Measurements from ENCODE around the gene P2RY4. TPM values are rescaled to one million over a fixed set of nuclear protein-coding genes. Genes with fewer than 3 reads are reported as not detected.
"Not testable (repeated sequence)": the region's sequence is repeated elsewhere in the genome, so short reads cannot be mapped to it uniquely, and the experiment has no call there.

The P2RY4 gene
- total RNA-seq, 1 donor from 2014 or later = not detected

DNA sequence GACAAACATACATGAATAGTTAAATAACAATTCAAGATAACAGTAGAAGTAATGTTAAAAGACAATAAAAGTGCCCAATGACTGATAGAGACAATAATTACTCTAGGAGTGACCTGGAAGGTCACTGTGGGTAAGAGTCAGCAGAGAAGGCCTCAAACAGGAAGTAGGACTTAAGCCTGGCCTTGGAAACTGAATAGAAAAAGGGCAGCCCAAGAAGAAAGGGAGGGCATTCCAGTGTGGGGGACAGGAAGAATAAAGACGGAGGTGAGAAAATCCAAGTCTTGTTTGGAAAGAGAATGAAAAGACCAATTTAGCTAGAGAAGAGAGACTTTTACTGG, 6.0 kb downstream of the P2RY4 start:
- H3K36me3 ChIP-seq (ENCODE audit: control insufficient read depth, insufficient read depth, low read length) = no peaks in the 10 kb centered on the region
- DNase-seq (ENCODE audit: low read depth) = no peak
- TF ChIP-seq, protein P1, sequence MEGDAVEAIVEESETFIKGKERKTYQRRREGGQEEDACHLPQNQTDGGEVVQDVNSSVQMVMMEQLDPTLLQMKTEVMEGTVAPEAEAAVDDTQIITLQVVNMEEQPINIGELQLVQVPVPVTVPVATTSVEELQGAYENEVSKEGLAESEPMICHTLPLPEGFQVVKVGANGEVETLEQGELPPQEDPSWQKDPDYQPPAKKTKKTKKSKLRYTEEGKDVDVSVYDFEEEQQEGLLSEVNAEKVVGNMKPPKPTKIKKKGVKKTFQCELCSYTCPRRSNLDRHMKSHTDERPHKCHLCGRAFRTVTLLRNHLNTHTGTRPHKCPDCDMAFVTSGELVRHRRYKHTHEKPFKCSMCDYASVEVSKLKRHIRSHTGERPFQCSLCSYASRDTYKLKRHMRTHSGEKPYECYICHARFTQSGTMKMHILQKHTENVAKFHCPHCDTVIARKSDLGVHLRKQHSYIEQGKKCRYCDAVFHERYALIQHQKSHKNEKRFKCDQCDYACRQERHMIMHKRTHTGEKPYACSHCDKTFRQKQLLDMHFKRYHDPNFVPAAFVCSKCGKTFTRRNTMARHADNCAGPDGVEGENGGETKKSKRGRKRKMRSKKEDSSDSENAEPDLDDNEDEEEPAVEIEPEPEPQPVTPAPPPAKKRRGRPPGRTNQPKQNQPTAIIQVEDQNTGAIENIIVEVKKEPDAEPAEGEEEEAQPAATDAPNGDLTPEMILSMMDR (IDR thresholded peaks at IDR 0.05; ENCODE audit: insufficient read depth, low read length, poor library complexity, severe bottlenecking) = no peak
- no peak overlapping the region for H3K4me3 ChIP-seq (ENCODE audit: low read depth, low read length)
- no peaks in the 10 kb centered on the region for H3K27me3 ChIP-seq (ENCODE audit: control insufficient read depth, insufficient read depth, low read length)

DNA sequence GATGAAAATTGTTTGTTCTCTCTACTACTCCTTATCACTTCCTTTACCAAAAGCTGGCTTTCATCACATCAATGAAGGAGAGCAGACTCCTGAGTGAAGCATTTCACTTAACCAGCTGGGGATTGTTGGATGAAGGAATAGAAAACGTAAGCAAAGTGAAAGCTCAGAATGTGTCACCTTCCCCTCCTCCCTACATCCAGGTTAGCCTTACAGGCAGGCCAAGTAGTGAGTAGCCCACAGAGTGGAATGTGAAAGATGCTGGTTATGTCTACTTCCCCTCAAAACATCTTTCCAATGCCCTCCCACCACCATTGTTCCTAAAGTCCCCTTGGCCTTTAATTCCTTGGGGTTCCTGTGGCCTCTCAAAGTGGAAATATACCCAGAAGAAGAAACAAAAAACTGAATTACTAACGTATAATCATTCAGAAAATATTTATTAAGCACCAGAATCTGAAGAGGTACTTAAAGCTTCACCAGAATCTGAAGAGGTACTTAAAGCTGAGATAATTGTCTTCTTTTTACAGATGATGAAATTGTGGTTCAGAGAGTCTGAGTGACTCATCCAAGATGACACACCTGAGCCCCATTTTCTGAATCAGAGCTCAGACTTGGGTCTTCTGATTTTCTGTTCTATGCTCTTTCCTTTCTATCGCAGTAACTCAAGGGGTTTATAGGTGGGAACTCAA, 6.5 kb downstream of the P2RY4 start:
- Histone ChIP-seq H3K4me3 (ENCODE audit: low read depth, low read length) (no peak overlapping the region), H3K36me3 (ENCODE audit: control insufficient read depth, insufficient read depth, low read length) (no peaks in the 10 kb centered on the region), H3K27me3 (ENCODE audit: control insufficient read depth, insufficient read depth, low read length) (no peaks in the 10 kb centered on the region)
- DNase-seq (ENCODE audit: low read depth) = no peak
- TF ChIP-seq, protein P1 (IDR thresholded peaks at IDR 0.05; ENCODE audit: insufficient read depth, low read length, poor library complexity, severe bottlenecking) = no peak

DNA sequence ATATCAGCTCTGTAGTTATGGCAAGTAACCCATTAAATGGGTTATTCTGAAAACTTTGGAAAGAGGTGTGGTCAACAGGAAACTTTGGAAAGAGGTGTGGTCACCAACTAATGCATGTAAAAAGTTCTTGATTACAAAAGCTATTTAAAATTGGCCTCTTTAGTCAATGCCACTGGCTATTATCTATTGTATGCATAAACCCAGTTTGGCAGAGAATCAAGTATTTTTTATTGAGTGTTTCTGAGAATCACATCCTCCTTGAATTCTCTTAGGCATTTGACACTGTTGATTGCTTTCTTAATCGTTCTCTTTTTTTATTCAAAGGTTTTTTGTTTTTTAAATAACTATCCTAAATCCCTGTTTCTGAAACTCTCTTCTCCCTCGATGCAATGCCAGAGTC, 7.5 kb downstream of the P2RY4 start:
- H3K27me3 ChIP-seq (ENCODE audit: control insufficient read depth, insufficient read depth, low read length) = no peaks in the 10 kb centered on the region
- DNase-seq (ENCODE audit: low read depth) = no peak
- H3K4me3 ChIP-seq (ENCODE audit: low read depth, low read length) = no peak overlapping the region
- TF ChIP-seq, protein P1 (IDR thresholded peaks at IDR 0.05; ENCODE audit: insufficient read depth, low read length, poor library complexity, severe bottlenecking) = no peak
- no peaks in the 10 kb centered on the region for H3K36me3 ChIP-seq (ENCODE audit: control insufficient read depth, insufficient read depth, low read length)

DNA sequence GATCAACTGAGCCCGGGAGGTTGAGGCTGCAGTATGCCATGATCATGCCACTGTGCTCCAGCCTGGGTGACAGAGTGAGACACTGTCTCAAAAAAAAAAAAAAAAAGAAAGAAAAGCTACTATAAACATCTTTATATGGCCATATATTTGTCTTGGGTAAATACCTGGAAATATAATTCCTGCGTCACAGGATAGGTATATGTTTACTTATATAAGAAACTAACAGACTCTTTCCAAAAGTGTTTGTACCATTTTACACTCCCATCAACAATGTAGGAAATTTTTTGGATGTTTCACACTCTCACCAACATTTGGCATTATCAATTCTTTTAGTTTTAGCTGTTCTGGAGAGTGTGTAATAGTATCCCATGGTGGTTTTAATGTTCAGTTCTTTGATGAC, 12.8 kb downstream of the P2RY4 start:
- H3K36me3 ChIP-seq (ENCODE audit: control insufficient read depth, insufficient read depth, low read length) = no peaks in the 10 kb centered on the region
- TF ChIP-seq, protein P1 (IDR thresholded peaks at IDR 0.05; ENCODE audit: insufficient read depth, low read length, poor library complexity, severe bottlenecking) = no peak
- H3K27me3 ChIP-seq (ENCODE audit: control insufficient read depth, insufficient read depth, low read length) = no peaks in the 10 kb centered on the region
- no peak for DNase-seq (ENCODE audit: low read depth)
- no peak overlapping the region for H3K4me3 ChIP-seq (ENCODE audit: low read depth, low read length)

DNA sequence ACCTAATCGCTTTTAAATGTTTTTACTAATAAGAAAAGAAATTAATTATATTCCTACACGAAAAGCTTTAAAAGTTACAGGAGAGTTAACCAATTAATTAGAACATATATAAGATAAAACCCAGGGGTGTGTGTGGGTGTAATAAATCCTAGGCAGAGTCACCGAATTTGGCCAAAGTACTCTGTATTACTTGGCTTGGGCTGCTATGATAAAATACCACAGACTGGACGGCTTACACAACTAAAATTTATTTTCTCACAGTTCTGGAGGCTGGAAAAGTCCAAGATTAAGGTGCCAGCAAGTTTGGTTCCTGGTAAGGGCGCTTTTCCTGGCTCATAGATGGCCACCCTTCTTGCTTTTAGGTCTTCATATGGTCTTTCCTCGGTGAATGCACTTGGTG, 15.1 kb downstream of the P2RY4 start:
- DNase-seq (ENCODE audit: low read depth) = no peak

DNA sequence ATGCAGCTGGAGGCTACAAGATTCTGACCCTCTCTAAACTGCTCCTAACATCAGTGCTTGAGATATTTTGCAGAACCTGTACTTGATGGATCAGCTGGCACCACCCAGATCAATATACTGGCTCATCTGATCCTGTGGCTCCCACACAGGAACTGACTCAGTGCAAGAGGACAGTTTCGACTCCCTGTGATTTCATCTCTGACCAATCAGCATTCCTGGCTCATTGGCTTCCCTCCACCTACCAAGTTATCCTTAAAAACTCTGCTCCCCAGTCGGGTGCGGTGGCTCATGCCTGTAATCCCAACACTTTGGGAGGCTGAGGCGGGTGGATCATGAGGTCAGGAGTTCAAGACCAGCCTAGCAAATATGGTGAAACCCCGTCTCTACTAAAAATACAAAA, 16.4 kb downstream of the P2RY4 start:
- DNase-seq (ENCODE audit: low read depth); H3K4me3 ChIP-seq (ENCODE audit: low read depth, low read length); H3K27me3 ChIP-seq (ENCODE audit: control insufficient read depth, insufficient read depth, low read length); H3K36me3 ChIP-seq (ENCODE audit: control insufficient read depth, insufficient read depth, low read length): not testable (repeated sequence)

More for the DNA sequence above, 15.1 kb downstream of the P2RY4 start:
- TF ChIP-seq, protein P1 (IDR thresholded peaks at IDR 0.05; ENCODE audit: insufficient read depth, low read length, poor library complexity, severe bottlenecking) = no peak
- H3K36me3 ChIP-seq (ENCODE audit: control insufficient read depth, insufficient read depth, low read length) = no peaks in the 10 kb centered on the region
- no peaks in the 10 kb centered on the region for H3K27me3 ChIP-seq (ENCODE audit: control insufficient read depth, insufficient read depth, low read length)
- no peak overlapping the region for H3K4me3 ChIP-seq (ENCODE audit: low read depth, low read length)
